HG02610 (cell line): ENCODE measurements around the gene TMEM17.

Experiments used
- ATAC-seq: cut with Tn5 transposase; IDR thresholded peaks from one replicate; pipeline ENCODE4 v1.9.1; 2021; ENCODE audit warnings: mild to moderate bottlenecking, moderate library complexity; ENCODE audit not compliant: unreplicated experiment

The TMEM17 gene

DNA sequence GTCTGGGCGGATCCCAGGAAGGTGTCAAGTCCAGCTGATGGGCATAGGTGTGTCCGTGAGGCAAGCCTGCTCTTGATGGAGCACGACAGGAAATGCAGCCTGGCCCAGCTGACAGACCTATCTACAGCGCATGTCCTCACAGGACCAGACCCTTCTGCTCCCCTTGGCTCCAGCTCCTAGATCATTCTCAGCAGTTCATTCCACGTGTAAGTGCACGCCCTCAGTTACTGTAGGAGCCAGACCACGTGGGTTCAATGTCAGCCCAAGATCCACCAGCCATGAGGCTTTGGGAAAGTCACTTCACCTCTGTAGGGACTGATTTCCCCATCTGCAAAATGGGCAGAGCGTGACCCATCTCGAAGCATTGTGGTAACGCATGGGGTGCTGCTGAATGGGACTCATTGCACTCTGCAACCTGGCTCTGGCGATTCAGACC is 47.8 kb downstream of the TMEM17 start:
- no peak for ATAC-seq

DNA sequence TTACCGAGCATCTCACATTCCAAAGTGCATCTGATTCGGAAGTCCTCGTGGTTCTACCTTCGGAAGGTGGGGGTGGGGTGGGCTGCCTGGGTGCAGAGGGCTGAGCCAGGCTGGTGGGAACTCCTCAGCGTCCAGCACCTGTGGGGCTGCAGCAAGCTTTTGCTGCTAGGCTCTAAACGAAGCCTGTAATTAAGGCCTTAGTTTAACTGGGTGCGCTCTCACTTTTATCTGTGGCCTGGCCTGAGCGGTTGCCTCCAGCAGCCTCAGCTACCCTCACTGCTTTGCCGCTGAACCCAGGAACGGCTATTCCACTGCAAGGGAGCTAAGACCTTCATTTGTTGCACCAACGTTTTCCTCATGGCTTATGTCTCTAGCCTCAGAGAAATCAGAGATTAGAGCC is 48.4 kb downstream of the TMEM17 start:
- no peak for ATAC-seq

DNA sequence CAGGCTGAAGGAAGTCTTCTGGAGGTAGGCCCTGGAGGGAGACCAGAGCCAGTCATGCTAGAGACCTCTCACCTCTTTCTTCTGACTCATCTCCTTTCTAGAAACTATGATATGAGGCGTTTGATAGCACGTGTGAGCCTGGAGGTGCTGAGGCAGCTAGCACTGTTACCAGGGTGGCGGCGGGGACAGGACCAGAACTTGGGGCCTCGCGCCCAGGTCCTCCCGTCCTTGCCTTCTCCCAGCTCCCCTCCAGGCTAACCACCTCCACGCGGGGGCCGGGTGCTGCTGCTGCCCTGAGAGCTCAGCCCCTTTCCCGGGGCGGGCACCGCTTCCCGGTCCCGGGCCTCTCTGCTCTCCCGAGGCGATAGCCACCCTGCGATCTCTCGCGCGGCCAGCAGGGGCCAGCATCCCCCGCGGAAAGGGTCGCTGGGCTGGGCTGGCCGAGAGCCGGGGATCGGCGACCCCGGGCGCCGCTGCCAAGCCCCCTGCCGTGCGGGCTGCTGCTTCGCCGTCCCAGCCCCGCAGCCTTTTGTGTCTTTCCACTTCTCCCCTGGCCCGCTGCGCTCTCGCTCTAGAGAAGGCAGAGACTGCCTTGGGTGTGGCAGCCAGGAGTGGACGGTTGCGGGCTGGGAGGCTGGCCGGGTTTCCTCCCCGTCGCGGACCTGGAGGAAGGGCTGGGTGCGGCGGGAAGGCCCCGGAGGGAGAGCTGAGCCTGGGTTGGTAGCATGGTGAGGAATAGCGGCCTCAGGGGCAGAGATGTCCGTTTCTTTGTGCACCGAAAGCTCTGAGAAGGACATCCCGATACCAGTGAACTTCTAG is 49.1 kb downstream of the TMEM17 start:
- peak; percentile 78 for ATAC-seq

DNA sequence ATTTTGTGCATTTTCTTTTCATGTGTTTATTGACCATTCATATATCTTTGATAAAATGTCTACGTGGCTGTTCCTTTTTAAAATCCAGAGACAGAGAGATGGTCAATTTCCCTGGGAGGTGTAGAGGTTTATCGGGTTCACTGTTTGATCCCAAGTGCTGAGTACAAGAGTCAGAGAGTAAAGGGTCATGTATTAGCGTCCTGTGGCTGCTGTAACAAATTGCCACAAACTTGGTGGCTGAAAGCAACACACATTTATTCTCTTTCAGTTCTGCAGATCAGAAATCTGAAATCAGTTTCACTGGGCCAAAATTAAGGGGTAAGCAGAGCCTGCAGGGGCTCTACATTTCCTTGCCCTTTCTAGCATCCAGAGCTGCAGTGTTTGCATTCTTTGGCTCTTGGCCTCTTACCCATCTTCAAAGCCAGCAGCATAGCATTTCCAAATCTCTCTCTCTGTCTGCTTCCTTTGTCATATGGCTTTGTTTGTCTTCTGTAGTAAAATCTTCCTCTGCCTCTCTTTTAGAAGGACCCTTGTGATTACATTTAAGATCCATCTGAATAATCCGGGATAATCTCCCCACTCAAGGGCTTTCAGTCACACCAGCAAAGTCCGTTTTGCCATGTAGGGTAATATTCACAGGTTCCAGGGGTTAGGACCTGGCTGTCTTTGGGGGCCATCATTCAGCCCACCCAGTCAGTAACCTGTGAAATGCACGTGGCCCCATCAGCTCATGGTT is 49.9 kb downstream of the TMEM17 start:
- ATAC-seq = no peak

DNA sequence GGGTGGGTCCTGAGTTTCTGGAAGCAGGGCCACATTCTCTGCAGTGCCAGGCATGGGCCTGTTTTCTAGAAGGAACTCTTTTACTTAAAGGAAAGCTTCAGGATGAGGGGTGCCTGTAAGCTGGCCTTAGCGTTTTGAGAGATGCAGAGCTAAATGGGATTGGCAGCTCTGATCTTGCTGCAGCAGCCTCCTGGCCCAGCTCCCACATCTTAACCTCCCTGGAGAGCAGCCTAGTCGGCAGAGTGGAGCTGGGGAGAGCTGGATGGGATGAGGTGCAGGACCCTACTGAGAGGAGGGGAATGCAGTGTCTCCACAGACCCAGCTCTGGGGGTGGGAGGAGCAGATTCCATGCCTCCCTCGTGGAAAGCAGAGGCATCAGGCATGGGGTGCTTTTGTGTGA is 52.0 kb downstream of the TMEM17 start:
- no peak for ATAC-seq

DNA sequence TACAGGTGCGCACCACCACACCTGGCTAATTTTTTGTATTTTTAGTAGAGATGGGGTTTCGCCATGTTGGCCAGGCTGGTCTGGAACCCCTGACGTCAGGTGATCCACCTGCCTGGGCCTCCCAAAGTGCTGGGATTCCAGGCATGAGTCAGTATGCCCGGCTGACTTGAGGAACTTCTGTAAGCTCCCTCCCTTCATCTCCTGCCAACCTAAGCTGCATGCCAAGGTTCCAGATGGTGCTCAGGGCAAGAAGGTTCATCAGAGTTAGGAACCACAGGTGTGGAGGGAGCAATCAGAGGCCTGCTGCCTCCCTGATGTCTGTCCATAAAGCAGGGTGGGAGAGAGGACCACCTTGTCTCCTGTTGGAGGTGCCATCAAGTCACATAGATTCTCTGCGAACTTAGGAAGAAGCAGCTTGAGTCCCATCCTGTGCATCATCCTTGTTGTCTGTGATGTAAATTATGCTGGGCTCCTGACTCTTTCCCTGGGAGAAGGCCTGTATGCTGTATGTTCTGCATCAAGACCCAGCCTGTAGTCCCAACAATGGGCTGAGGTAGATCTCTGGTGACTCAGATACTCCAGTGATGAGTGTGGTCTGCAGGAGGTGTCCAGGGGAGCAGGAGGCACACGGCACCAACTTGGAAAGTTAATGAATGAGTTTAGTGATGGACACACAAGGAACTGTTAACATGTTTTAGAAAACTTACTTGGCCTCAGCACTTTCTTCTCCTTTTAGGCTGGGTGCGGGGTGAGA is 53.1 kb downstream of the TMEM17 start:
- ATAC-seq = no peak

DNA sequence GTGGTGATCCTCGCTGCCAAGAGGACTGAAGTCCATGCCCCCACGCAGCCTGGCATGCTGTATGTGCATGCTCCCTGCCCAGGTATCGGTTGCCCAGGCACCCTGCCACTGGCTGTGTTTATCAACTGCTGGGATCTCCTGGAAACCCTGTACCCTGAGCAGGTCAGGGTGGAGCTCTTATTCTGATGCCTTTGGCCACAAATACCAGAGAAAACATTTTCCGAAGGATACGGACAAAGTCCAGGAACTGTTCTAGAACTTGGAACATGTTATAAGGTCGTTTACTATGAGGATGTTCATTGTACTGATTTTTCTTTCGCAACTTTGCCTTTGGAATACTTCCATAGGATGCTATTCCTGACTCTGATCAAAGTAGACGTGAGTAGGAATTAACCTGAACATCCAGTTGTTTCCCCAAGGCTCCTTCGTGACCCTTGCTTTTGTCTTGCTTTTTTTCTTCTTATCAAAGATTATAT is 55.2 kb downstream of the TMEM17 start:
- ATAC-seq = no peak
